Testis (tissue), 2 donors: ENCODE measurements around the gene UPF3A.

Experiments used
- POLR2A ChIP-seq: fragments of 450-650 bp; IDR thresholded peaks from one replicate; pipeline ENCODE4 v1.6.1; 2017; ENCODE audit warnings: antibody characterized with exemption, mild to moderate bottlenecking, moderate library complexity
- TF ChIP-seq, protein P1 (sequence below), 3 experiments: fragments of 450-650 bp in 2 of 3; fragments of 200-600 bp in 1 of 3; sonication (generic) in 1 of 3; IDR thresholded peaks; one replicate each; pipeline ENCODE4 v1.5.1; 2016 to 2019; ENCODE audit warnings: antibody characterized with exemption in 3 of 3, mild to moderate bottlenecking in 2 of 3, moderate library complexity in 1 of 3

DNA sequence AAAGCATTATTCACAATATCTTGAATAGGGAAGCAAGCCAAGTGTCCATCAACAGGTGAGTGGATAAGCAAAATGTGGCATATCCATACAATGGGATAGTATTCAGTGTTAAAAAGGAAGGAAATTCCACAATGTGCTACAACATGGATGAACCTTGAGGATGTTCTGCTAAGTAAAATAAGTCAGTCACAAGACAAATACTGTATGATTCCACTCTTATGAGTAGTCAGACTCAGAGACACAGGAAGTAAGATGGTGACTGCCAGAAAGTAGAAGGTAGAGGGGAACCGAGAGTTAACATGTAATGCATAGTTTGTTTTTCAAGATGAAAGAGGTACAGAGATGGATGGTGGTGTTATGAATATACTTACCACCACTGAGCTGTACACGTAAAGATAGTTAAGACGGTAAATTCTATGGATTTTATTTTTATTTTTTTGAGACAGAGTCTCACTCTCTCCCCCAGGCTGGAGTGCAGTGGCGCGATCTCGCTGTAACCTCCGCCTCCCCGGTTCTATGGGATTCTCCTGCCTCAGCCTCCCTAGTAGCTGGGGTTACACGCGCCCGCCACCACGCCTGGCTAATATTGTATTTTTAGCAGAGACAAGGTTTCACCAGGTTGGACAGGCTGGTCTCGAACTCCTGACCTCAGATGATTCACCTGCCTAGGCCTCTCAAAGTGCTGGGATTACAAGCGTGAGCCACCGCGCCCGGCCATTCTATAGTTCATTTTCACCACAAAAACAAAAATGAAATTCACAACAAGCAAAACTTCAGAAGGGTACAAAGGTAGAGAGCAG lies 31.9 kb downstream of the UPF3A start:
- no peak for TF ChIP-seq POLR2A
- TF ChIP-seq, protein P1, sequence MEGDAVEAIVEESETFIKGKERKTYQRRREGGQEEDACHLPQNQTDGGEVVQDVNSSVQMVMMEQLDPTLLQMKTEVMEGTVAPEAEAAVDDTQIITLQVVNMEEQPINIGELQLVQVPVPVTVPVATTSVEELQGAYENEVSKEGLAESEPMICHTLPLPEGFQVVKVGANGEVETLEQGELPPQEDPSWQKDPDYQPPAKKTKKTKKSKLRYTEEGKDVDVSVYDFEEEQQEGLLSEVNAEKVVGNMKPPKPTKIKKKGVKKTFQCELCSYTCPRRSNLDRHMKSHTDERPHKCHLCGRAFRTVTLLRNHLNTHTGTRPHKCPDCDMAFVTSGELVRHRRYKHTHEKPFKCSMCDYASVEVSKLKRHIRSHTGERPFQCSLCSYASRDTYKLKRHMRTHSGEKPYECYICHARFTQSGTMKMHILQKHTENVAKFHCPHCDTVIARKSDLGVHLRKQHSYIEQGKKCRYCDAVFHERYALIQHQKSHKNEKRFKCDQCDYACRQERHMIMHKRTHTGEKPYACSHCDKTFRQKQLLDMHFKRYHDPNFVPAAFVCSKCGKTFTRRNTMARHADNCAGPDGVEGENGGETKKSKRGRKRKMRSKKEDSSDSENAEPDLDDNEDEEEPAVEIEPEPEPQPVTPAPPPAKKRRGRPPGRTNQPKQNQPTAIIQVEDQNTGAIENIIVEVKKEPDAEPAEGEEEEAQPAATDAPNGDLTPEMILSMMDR (IDR thresholded peaks at IDR 0.05), result no peak
